Neuronal stem cell (in vitro differentiated cells): ENCODE measurements around the gene ANKRD31.

Experiments used
- DNase-seq: peaks from one replicate; pipeline ENCODE4 v3.0.0-alpha.2; 2013; ENCODE audit warnings: low spot score
- H2AFZ ChIP-seq: one replicate; pipeline ENCODE4 v1.6.1; 2013; ENCODE audit warnings: mild to moderate bottlenecking, low read length, inconsistent platforms
- H2AK5ac ChIP-seq: 2 replicates; pipeline ENCODE4 v1.6.1; 2013; ENCODE audit warnings: low read depth, mild to moderate bottlenecking, inconsistent platforms, low read length, moderate library complexity, mixed read lengths
- H2BK120ac ChIP-seq: 2 replicates; pipeline ENCODE4 v1.6.1; 2013; ENCODE audit warnings: low read depth, mild to moderate bottlenecking, inconsistent platforms, low read length, moderate library complexity, mixed read lengths
- H2BK12ac ChIP-seq: one replicate; pipeline ENCODE4 v1.6.1; 2013; ENCODE audit warnings: low read length, inconsistent platforms
- H2BK15ac ChIP-seq: 2 replicates; pipeline ENCODE4 v1.6.1; 2013; ENCODE audit warnings: mild to moderate bottlenecking, low read length, inconsistent platforms, mixed read lengths
- H2BK5ac ChIP-seq: one replicate; pipeline ENCODE4 v1.6.1; 2013; ENCODE audit warnings: inconsistent platforms, mild to moderate bottlenecking, low read length, moderate library complexity
- H3K14ac ChIP-seq: one replicate; pipeline ENCODE4 v1.6.1; 2013; ENCODE audit warnings: low read length, inconsistent platforms
- H3K18ac ChIP-seq: 2 replicates; pipeline ENCODE4 v1.6.1; 2013; ENCODE audit warnings: low read length, inconsistent platforms
- H3K23ac ChIP-seq: 2 replicates; pipeline ENCODE4 v1.6.1; 2013; ENCODE audit warnings: low read depth, mild to moderate bottlenecking, mixed read lengths, low read length, inconsistent platforms; ENCODE audit not compliant: poor library complexity
- H3K27ac ChIP-seq: replicated peaks from 3 replicates; pipeline ENCODE4 v1.5.1; 2013; ENCODE audit warnings: low read length, inconsistent platforms
- H3K27me3 ChIP-seq, 3 experiments: 2 replicates each; pipeline ENCODE4 v1.6.1; 2013; ENCODE audit warnings: low read length in 3 of 3, mild to moderate bottlenecking in 2 of 3, inconsistent platforms in 1 of 3, low read depth in 1 of 3, mixed read lengths in 1 of 3, moderate library complexity in 1 of 3; ENCODE audit not compliant: control insufficient read depth in 3 of 3, insufficient read depth in 3 of 3
- H3K36me3 ChIP-seq, 2 donors: replicated peaks in 1 of 2; 2 replicates each; pipeline ENCODE4 v1.6.1; 2013; ENCODE audit warnings: low read length in 2 of 2; ENCODE audit not compliant: control insufficient read depth in 2 of 2, insufficient read depth in 2 of 2
- H3K4ac ChIP-seq: 2 replicates; pipeline ENCODE4 v1.6.1; 2013; ENCODE audit warnings: inconsistent platforms, mild to moderate bottlenecking, low read length, moderate library complexity
- H3K4me1 ChIP-seq, 2 donors: 1 replicate in 1 of 2; 2 replicates in 1 of 2; pipeline ENCODE4 v1.6.1; 2013; ENCODE audit warnings: low read length in 2 of 2, low read depth in 1 of 2; ENCODE audit not compliant: control insufficient read depth in 2 of 2, insufficient read depth in 1 of 2
- H3K4me2 ChIP-seq: one replicate; pipeline ENCODE4 v1.6.1; 2013; ENCODE audit warnings: mild to moderate bottlenecking, low read length, inconsistent platforms; ENCODE audit not compliant: insufficient read depth, poor library complexity, severe bottlenecking
- H3K4me3 ChIP-seq, 2 donors: 2 replicates each; pipeline ENCODE4 v1.5.1; 2013; ENCODE audit warnings: low read length in 2 of 2, mild to moderate bottlenecking in 2 of 2, inconsistent platforms in 1 of 2, moderate library complexity in 1 of 2
- H3K79me1 ChIP-seq: one replicate; pipeline ENCODE4 v1.6.1; 2013; ENCODE audit warnings: low read depth, mild to moderate bottlenecking, inconsistent platforms, low read length, moderate library complexity
- H3K9ac ChIP-seq: one replicate; pipeline ENCODE4 v1.6.1; 2013; ENCODE audit warnings: mild to moderate bottlenecking, low read depth, low read length, inconsistent platforms; ENCODE audit not compliant: poor library complexity
- H3K9me3 ChIP-seq, 2 donors: replicated peaks in 1 of 2; 2 replicates each; pipeline versions ENCODE3 to v1.6.1; 2013; ENCODE audit warnings: low read length in 2 of 2, mild to moderate bottlenecking in 2 of 2, inconsistent platforms in 1 of 2, low read depth in 1 of 2, mixed read lengths in 1 of 2, moderate library complexity in 1 of 2; ENCODE audit not compliant: control insufficient read depth in 2 of 2, insufficient read depth in 1 of 2
- H4K8ac ChIP-seq: one replicate; pipeline ENCODE4 v1.6.1; 2013; ENCODE audit warnings: low read depth, mild to moderate bottlenecking, inconsistent platforms, low read length, moderate library complexity
- H4K91ac ChIP-seq: one replicate; pipeline ENCODE4 v1.6.1; 2013; ENCODE audit warnings: low read length, low read depth, mild to moderate bottlenecking, inconsistent platforms; ENCODE audit not compliant: poor library complexity
- WGBS, 2 donors: extraction: QIAGEN DNeasy Blood & Tissue Kit; methylation state at CpG; one replicate each; pipeline ENCODE4 v1.1.7; 2013; ENCODE audit warnings: missing lambda C conversion rate in 2 of 2, mixed read lengths in 1 of 2; ENCODE audit not compliant: insufficient read length in 2 of 2, insufficient replicate concordance in 1 of 2; ENCODE audit errors: extremely low coverage in 2 of 2; 5-methylcytosine and 5-hydroxymethylcytosine counted together

ANKRD31 gene

GRCh38 chr5:75040973-75041372 is 195.7 kb downstream of the ANKRD31 start:
- Histone ChIP-seq H3K79me1 (no peaks in the 10 kb centered on the region), H3K27me3 (no peaks in the 10 kb centered on the region), H3K36me3 (no peaks in the 10 kb centered on the region), H2BK120ac (no peak overlapping the region), H4K8ac (no peak overlapping the region), H2BK15ac (no peak overlapping the region), H3K27ac (no peak overlapping the region), H3K23ac (no peak overlapping the region), H3K4ac (no peak overlapping the region), H2BK5ac (no peak overlapping the region), H3K4me2 (no peak overlapping the region), H3K9ac (no peak overlapping the region), H2AFZ (no peak overlapping the region), H3K14ac (no peak overlapping the region), H2AK5ac (no peak overlapping the region), H3K9me3 (no peaks in the 10 kb centered on the region), H4K91ac (no peak overlapping the region), H3K18ac (no peak overlapping the region), H2BK12ac (no peak overlapping the region), H3K4me3 (no peak overlapping the region), H3K4me1 (no peaks in the 10 kb centered on the region)
- DNase-seq: no peak
- WGBS, 2 donors: no CpG with 5 or more reads among the region's 4 CpGs

GRCh38 chr5:75037106-75037505 is 199.6 kb downstream of the ANKRD31 start:
- Histone ChIP-seq H2BK5ac (no peak overlapping the region), H2AK5ac (no peak overlapping the region), H3K18ac (no peak overlapping the region), H3K36me3 (no peaks in the 10 kb centered on the region), H3K4ac (no peak overlapping the region), H4K8ac (no peak overlapping the region), H3K23ac (no peak overlapping the region), H3K4me3 (no peak overlapping the region), H2AFZ (no peak overlapping the region), H2BK12ac (no peak overlapping the region), H2BK120ac (no peak overlapping the region), H3K79me1 (no peaks in the 10 kb centered on the region), H3K27me3 (no peaks in the 10 kb centered on the region), H2BK15ac (no peak overlapping the region), H4K91ac (no peak overlapping the region), H3K9me3 (no peaks in the 10 kb centered on the region), H3K4me2 (no peak overlapping the region), H3K9ac (no peak overlapping the region), H3K14ac (no peak overlapping the region), H3K27ac (no peak overlapping the region), H3K4me1 (no peaks in the 10 kb centered on the region)
- DNase-seq: no peak
- WGBS, 2 donors: no CpG with 5 or more reads among the region's 4 CpGs

- Histone ChIP-seq H2BK12ac (no peak overlapping the region), H4K91ac (no peak overlapping the region), H2AFZ (no peak overlapping the region), H3K27ac (no peak overlapping the region), H3K4me1 (no peaks in the 10 kb centered on the region), H2BK5ac (no peak overlapping the region), H3K4me3 (no peak overlapping the region), H3K9ac (no peak overlapping the region), H3K79me1 (no peaks in the 10 kb centered on the region), H2BK120ac (no peak overlapping the region), H3K18ac (no peak overlapping the region), H3K14ac (no peak overlapping the region), H4K8ac (peak overlapping the region; percentile 84), H3K36me3 (no peaks in the 10 kb centered on the region), H3K9me3 (no peaks in the 10 kb centered on the region), H2BK15ac (no peak overlapping the region), H3K4me2 (no peak overlapping the region), H3K27me3 (no peaks in the 10 kb centered on the region), H3K4ac (no peak overlapping the region), H3K23ac (peak overlapping the region; percentile 19), H2AK5ac (no peak overlapping the region)
- no peak for DNase-seq
- no CpG with 5 or more reads among the region's 6 CpGs for WGBS, 2 donors
Measured at GRCh38 chr5:75034137-75034739, 202.4 kb downstream of the ANKRD31 start.

GRCh38 chr5:75031366-75031765 is 205.3 kb downstream of the ANKRD31 start:
- H2BK12ac ChIP-seq: no peak overlapping the region
- H2BK15ac ChIP-seq: no peak overlapping the region
- no peaks in the 10 kb centered on the region for H3K4me1 ChIP-seq
- no peak overlapping the region for H2BK5ac ChIP-seq
- H2AFZ ChIP-seq: no peak overlapping the region
- no peak overlapping the region for H3K27ac ChIP-seq
- no peaks in the 10 kb centered on the region for H3K36me3 ChIP-seq
- H3K4me2 ChIP-seq: no peak overlapping the region
- H3K27me3 ChIP-seq: no peaks in the 10 kb centered on the region
- no peak overlapping the region for H2AK5ac ChIP-seq
- no peak overlapping the region for H2BK120ac ChIP-seq
- H3K18ac ChIP-seq: no peak overlapping the region
- no peaks in the 10 kb centered on the region for H3K9me3 ChIP-seq
- H4K8ac ChIP-seq: no peak overlapping the region
- H3K9ac ChIP-seq: no peak overlapping the region
- H3K14ac ChIP-seq: no peak overlapping the region
- H3K4ac ChIP-seq: no peak overlapping the region
- no peak overlapping the region for H4K91ac ChIP-seq
- H3K79me1 ChIP-seq: no peaks in the 10 kb centered on the region
- no CpG with 5 or more reads among the region's 3 CpGs for WGBS, 2 donors
- no peak overlapping the region for H3K4me3 ChIP-seq
- no peak for DNase-seq
- no peak overlapping the region for H3K23ac ChIP-seq
